DND-41 (cell line): ENCODE measurements around the gene STAM.
"Not testable (repeated sequence)": the region's sequence is repeated elsewhere in the genome, so short reads cannot be mapped to it uniquely, and the experiment has no call there.

Experiments used
- ATAC-seq: fragments of 200-7000 bp; cut with Tn5 transposase; 3 replicates; pipeline ENCODE4 v1.9.1; 2021; ENCODE audit warnings: low read depth; ENCODE audit not compliant: insufficient read depth
- DNase-seq: peaks from one replicate; pipeline ENCODE4 v3.0.0-alpha.2; 2020
- H2AFZ ChIP-seq: 2 replicates; pipeline ENCODE4 v1.6.0; 2012; ENCODE audit warnings: low read depth, low read length
- H3K27ac ChIP-seq: 2 replicates; pipeline ENCODE4 v1.5.1; 2012; ENCODE audit warnings: low read length, inconsistent platforms
- H3K27me3 ChIP-seq: fragments of 200-600 bp; sonication (generic); 2 replicates; pipeline ENCODE4 v1.6.0; 2012; ENCODE audit warnings: low read length, mild to moderate bottlenecking, inconsistent platforms; ENCODE audit not compliant: insufficient read depth, poor library complexity
- H3K36me3 ChIP-seq: 2 replicates; pipeline ENCODE4 v1.5.1; 2012; ENCODE audit warnings: low read length, inconsistent platforms; ENCODE audit not compliant: insufficient read depth
- H3K4me1 ChIP-seq: 2 replicates; pipeline ENCODE4 v1.5.1; 2012; ENCODE audit warnings: mild to moderate bottlenecking, low read length; ENCODE audit not compliant: insufficient read depth
- H3K4me2 ChIP-seq: 2 replicates; pipeline ENCODE4 v1.6.0; 2012; ENCODE audit warnings: mild to moderate bottlenecking, moderate library complexity, low read length, inconsistent platforms; ENCODE audit not compliant: insufficient read depth
- H3K4me3 ChIP-seq, 2 experiments: fragments of 200-600 bp in 1 of 2; shearing (Covaris generic) in 1 of 2; 2 replicates each; pipeline ENCODE4 v1.5.1; 2012 to 2016; ENCODE audit warnings: inconsistent platforms in 2 of 2, low read length in 2 of 2, mild to moderate bottlenecking in 2 of 2, low read depth in 1 of 2, moderate library complexity in 1 of 2
- H3K79me2 ChIP-seq: 2 replicates; pipeline ENCODE4 v1.6.0; 2012; ENCODE audit warnings: low read length, inconsistent platforms; ENCODE audit not compliant: insufficient read depth
- H3K9ac ChIP-seq: 2 replicates; pipeline ENCODE4 v1.6.0; 2012; ENCODE audit warnings: low read depth, mild to moderate bottlenecking, inconsistent platforms, low read length, moderate library complexity
- H3K9me3 ChIP-seq: 2 replicates; pipeline ENCODE4 v1.5.1; 2012; ENCODE audit warnings: low read length, moderate library complexity, mild to moderate bottlenecking, inconsistent platforms; ENCODE audit not compliant: insufficient read depth, severe bottlenecking
- H4K20me1 ChIP-seq: 2 replicates; pipeline ENCODE4 v1.6.0; 2012; ENCODE audit warnings: low read length; ENCODE audit not compliant: insufficient read depth
- EZH2 ChIP-seq: IDR thresholded peaks from 3 replicates; pipeline ENCODE4 v1.6.1; 2012; ENCODE audit warnings: borderline replicate concordance, low read depth, mild to moderate bottlenecking, moderate library complexity, low read length, inconsistent platforms; ENCODE audit not compliant: severe bottlenecking
- TF ChIP-seq, protein P1 (sequence below): IDR thresholded peaks from 2 replicates; pipeline ENCODE4 v1.5.1; 2012; ENCODE audit warnings: borderline replicate concordance, low read length, moderate library complexity, mild to moderate bottlenecking; ENCODE audit not compliant: poor library complexity, severe bottlenecking; ENCODE audit errors: extremely low read depth

Gene STAM

DNA sequence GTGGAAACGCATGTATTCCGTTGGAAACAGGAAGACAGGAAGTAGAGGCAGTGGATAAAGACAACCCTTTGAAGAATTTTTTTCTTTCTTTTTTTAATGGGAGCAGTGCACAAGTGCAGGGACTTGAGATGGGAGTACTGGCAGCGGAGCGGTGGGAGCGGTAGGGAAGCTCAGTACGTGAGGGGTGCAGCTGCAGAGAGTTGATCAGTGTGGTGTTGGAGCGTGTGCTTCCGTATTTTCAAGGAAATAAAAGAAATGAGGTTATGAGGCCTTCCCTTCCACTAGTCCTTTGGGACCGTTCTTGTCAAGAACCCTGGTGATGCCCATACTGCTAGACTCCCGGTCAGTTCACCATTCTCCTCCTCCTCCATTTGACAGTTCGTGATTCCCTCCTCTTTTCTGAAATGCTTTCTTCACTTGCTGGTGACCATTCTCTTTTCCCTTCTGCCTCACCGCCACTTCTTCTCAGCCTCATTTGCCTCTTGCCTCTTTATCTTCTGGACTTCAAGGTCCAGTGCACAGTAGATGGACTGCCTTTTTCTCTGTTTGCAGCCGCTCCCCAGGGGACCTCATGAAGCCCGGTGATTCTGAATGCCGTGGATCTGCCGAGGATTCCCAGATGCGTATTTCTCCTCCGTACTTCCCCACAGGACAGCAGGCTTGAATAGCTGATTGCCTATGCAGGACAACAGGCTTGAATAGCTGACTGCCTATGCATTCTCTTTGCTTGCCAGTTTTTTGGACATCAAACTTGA is 68.9 kb downstream of the STAM start:
- Histone ChIP-seq H3K36me3 (peaks cover 66% of the 10 kb centered on the region), H3K4me1 (no peaks in the 10 kb centered on the region), H4K20me1 (no peaks in the 10 kb centered on the region), H3K9ac (no peak overlapping the region), H2AFZ (no peak overlapping the region), H3K4me3 (no peak overlapping the region), H3K4me2 (no peak overlapping the region), H3K79me2 (no peaks in the 10 kb centered on the region), H3K27ac (no peak overlapping the region), H3K9me3 (no peaks in the 10 kb centered on the region), H3K27me3 (no peaks in the 10 kb centered on the region)
- no peak for ATAC-seq
- TF ChIP-seq, protein P1, sequence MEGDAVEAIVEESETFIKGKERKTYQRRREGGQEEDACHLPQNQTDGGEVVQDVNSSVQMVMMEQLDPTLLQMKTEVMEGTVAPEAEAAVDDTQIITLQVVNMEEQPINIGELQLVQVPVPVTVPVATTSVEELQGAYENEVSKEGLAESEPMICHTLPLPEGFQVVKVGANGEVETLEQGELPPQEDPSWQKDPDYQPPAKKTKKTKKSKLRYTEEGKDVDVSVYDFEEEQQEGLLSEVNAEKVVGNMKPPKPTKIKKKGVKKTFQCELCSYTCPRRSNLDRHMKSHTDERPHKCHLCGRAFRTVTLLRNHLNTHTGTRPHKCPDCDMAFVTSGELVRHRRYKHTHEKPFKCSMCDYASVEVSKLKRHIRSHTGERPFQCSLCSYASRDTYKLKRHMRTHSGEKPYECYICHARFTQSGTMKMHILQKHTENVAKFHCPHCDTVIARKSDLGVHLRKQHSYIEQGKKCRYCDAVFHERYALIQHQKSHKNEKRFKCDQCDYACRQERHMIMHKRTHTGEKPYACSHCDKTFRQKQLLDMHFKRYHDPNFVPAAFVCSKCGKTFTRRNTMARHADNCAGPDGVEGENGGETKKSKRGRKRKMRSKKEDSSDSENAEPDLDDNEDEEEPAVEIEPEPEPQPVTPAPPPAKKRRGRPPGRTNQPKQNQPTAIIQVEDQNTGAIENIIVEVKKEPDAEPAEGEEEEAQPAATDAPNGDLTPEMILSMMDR, result no peak
- no peak for TF ChIP-seq EZH2
- no peak for DNase-seq

DNA sequence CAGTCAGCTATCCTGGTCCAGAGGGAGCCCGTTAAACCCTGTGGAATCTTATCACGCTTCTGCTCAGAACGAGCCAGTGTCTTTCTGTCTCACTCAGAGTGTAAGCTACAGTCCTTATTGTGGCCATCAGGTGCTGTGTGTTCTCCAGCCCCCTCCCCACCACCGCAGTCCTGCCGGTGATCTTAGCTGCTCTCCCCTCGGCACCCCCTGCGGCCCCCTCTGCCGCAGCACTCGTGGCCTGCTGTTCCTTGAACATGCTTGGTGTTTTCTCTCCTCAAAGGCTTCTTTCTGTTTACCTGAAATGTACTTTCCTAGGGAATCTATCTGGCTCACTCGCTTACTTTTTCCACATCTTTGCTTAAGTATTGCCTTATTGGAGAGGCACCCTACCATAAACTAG is 69.8 kb downstream of the STAM start:
- DNase-seq (no peak), ATAC-seq (no peak)
- H3K27me3 ChIP-seq, result no peaks in the 10 kb centered on the region
- no peak for TF ChIP-seq EZH2
- TF ChIP-seq, protein P1, result no peak
- H3K4me2 ChIP-seq, result no peak overlapping the region
- H3K27ac ChIP-seq, result no peak overlapping the region
- no peaks in the 10 kb centered on the region for H3K79me2 ChIP-seq
- H3K4me3 ChIP-seq, result no peak overlapping the region
- no peaks in the 10 kb centered on the region for H4K20me1 ChIP-seq
- no peak overlapping the region for H2AFZ ChIP-seq
- no peaks in the 10 kb centered on the region for H3K9me3 ChIP-seq
- H3K4me1 ChIP-seq, result no peaks in the 10 kb centered on the region
- H3K36me3 ChIP-seq, result peaks cover 60% of the 10 kb centered on the region
- no peak overlapping the region for H3K9ac ChIP-seq

DNA sequence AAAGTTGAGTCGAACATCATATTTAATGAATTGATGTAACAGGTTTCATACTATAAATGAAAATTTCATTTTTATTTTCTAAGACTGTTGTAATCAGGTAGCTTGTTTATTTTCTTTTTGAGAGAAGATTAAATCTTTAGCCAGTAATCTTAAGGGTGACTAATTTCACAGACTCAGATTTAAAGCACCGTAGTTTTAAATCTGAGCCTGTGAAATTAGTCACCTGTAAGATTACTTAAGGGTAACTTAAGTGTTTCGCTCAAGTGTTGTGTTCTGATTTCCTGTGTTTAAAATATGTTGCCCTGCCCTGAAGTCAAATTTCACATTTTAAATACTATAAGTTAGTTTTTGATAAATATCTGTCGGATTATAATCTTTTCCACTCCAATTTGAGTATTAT is 72.2 kb downstream of the STAM start:
- Histone ChIP-seq H3K9me3 (no peaks in the 10 kb centered on the region), H3K9ac (no peak overlapping the region), H3K27me3 (no peaks in the 10 kb centered on the region), H3K36me3 (peaks cover 44% of the 10 kb centered on the region), H3K4me2 (no peak overlapping the region), H3K4me1 (no peaks in the 10 kb centered on the region), H3K27ac (no peak overlapping the region), H4K20me1 (no peaks in the 10 kb centered on the region), H3K4me3 (no peak overlapping the region), H2AFZ (no peak overlapping the region), H3K79me2 (no peaks in the 10 kb centered on the region)
- no peak for TF ChIP-seq EZH2
- TF ChIP-seq, protein P1, result no peak
- ATAC-seq (no peak), DNase-seq (no peak)

DNA sequence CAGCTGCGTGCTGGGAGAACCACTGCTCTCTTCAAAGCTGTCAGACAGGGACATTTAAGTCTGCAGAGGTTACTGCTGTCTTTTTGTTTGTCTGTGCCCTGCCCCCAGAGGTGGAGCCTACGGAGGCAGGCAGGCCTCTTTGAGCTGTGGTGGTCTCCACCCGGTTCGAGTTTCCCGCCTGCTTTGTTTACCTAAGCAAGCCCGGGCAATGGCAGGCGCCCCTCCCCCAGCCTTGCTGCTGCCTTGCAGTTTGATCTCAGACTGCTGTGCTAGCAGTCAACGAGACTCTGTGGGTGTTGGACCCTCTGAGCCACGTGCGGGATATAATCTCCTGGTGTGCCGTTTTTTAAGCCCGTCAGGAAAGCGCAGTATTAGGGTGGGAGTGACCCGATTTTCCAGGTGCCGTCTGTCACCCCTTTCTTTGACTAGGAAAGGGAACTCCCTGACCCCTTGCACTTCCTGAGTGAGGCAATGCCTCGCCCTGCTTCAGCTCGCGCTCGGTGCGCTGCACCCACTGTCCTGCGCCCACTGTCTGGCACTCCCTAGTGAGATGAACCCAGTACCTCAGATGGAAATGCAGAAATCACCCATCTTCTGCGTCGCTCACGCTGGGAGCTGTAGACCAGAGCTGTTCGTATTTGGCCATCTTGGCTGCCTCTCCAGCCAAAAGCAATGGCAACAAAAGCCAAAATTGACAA is 78.5 kb downstream of the STAM start:
- ATAC-seq, DNase-seq, H3K4me2 ChIP-seq: not testable (repeated sequence)

More for the DNA sequence above, 78.5 kb downstream of the STAM start:
- not testable (repeated sequence) for H3K27me3 ChIP-seq, H4K20me1 ChIP-seq, H3K9ac ChIP-seq, H3K4me3 ChIP-seq, H3K79me2 ChIP-seq, H3K9me3 ChIP-seq, H3K27ac ChIP-seq, H3K4me1 ChIP-seq, H2AFZ ChIP-seq
- H3K36me3 ChIP-seq, result peaks cover 11% of the 10 kb centered on the region; the same call in 1 of the 2 replicates
